KMS-11 (cell line): ENCODE measurements around the gene HOXB13.

Source experiments
- H2AFZ ChIP-seq: fragments of 200-600 bp; sonication (generic); 2 replicates; pipeline ENCODE4 v1.6.1; 2016; ENCODE audit warnings: antibody characterized with exemption, mixed run types, low read depth
- H3K27ac ChIP-seq: fragments of 200-600 bp; sonication (generic); 2 replicates; pipeline ENCODE4 v1.6.1; 2016; ENCODE audit warnings: mild to moderate bottlenecking, mixed run types
- H3K27me3 ChIP-seq: fragments of 200-600 bp; sonication (generic); 2 replicates; pipeline ENCODE4 v1.6.1; 2017; ENCODE audit warnings: mild to moderate bottlenecking, low read depth, mixed run types, moderate library complexity; ENCODE audit not compliant: insufficient read depth
- H3K36me3 ChIP-seq: fragments of 200-600 bp; sonication (generic); 2 replicates; pipeline ENCODE4 v1.6.1; 2017; ENCODE audit warnings: mild to moderate bottlenecking, mixed run types; ENCODE audit not compliant: insufficient read depth
- H3K4me1 ChIP-seq: fragments of 200-600 bp; sonication (generic); 2 replicates; pipeline ENCODE4 v1.6.1; 2016; ENCODE audit warnings: mild to moderate bottlenecking, low read depth, mixed run types; ENCODE audit not compliant: poor library complexity, severe bottlenecking
- H3K4me2 ChIP-seq: fragments of 200-600 bp; sonication (generic); 2 replicates; pipeline ENCODE4 v1.7.0; 2016; ENCODE audit warnings: mild to moderate bottlenecking, mixed run types
- H3K4me3 ChIP-seq: fragments of 200-600 bp; sonication (generic); IDR thresholded peaks from 2 replicates; pipeline ENCODE4 v1.6.1; 2017; ENCODE audit warnings: low read depth, low read length, mixed read lengths; ENCODE audit not compliant: insufficient read depth
- H3K79me2 ChIP-seq: fragments of 200-600 bp; sonication (generic); 2 replicates; pipeline ENCODE4 v1.6.1; 2016; ENCODE audit warnings: low read depth, mixed run types; ENCODE audit not compliant: insufficient read depth
- H3K9ac ChIP-seq: fragments of 200-600 bp; sonication (generic); 2 replicates; pipeline ENCODE4 v1.6.1; 2016; ENCODE audit warnings: mild to moderate bottlenecking, mixed run types
- H4K20me1 ChIP-seq: fragments of 200-600 bp; sonication (generic); 2 replicates; pipeline ENCODE4 v1.6.1; 2016; ENCODE audit warnings: mild to moderate bottlenecking, mixed run types; ENCODE audit not compliant: insufficient read depth
- CTCF ChIP-seq: fragments of 200-600 bp; sonication (generic); conservative IDR thresholded peaks from 2 replicates; pipeline ENCODE4 v1.6.1; 2017; ENCODE audit warnings: low read depth, mild to moderate bottlenecking, antibody characterized with exemption, low read length, moderate library complexity, mixed read lengths

The HOXB13 gene

GRCh38 chr17:48676963-48677558 lies 51.5 kb downstream of the HOXB13 start:
- Histone ChIP-seq H3K36me3 (no peaks in the 10 kb centered on the region), H3K27me3 (no peaks in the 10 kb centered on the region; the same call in 1 of the 2 replicates), H2AFZ (no peak overlapping the region), H4K20me1 (no peaks in the 10 kb centered on the region), H3K4me2 (no peak overlapping the region), H3K4me3 (no peak overlapping the region), H3K27ac (no peak overlapping the region), H3K79me2 (no peaks in the 10 kb centered on the region), H3K9ac (no peak overlapping the region), H3K4me1 (peaks cover 1% of the 10 kb centered on the region)
- no peak for TF ChIP-seq CTCF
